Parathyroid adenoma (tissue), 2 donors: ENCODE measurements around the gene NRXN3.

Experiments
- H2AFZ ChIP-seq: fragments of 300-600 bp; sonication (generic); one replicate; pipeline ENCODE4 v1.7.0; 2017; ENCODE audit warnings: antibody characterized with exemption, mild to moderate bottlenecking
- H3K27ac ChIP-seq: fragments of 300-600 bp; sonication (generic); one replicate; pipeline ENCODE4 v1.7.0; 2017
- H3K27me3 ChIP-seq: fragments of 300-600 bp; sonication (generic); one replicate; pipeline ENCODE4 v1.7.0; 2017; ENCODE audit warnings: low read length; ENCODE audit not compliant: control insufficient read depth, insufficient read depth
- H3K36me3 ChIP-seq: fragments of 300-600 bp; sonication (generic); one replicate; pipeline ENCODE4 v1.7.0; 2017; ENCODE audit warnings: low read length; ENCODE audit not compliant: control insufficient read depth, insufficient read depth
- H3K4me1 ChIP-seq: fragments of 300-600 bp; sonication (generic); one replicate; pipeline ENCODE4 v1.7.0; 2017; ENCODE audit warnings: control low read depth
- H3K4me2 ChIP-seq: fragments of 300-600 bp; sonication (generic); one replicate; pipeline ENCODE4 v1.7.0; 2017; ENCODE audit warnings: low read length
- H3K4me3 ChIP-seq: fragments of 300-600 bp; sonication (generic); one replicate; pipeline ENCODE4 v1.7.0; 2017; ENCODE audit warnings: low read depth, low read length
- H3K79me2 ChIP-seq: fragments of 300-600 bp; sonication (generic); one replicate; pipeline ENCODE4 v1.7.0; 2017; ENCODE audit warnings: control low read depth
- H3K9ac ChIP-seq: fragments of 300-600 bp; sonication (generic); one replicate; pipeline ENCODE4 v1.7.0; 2017; ENCODE audit warnings: mild to moderate bottlenecking
- H3K9me3 ChIP-seq: fragments of 300-600 bp; sonication (generic); one replicate; pipeline ENCODE4 v1.7.0; 2017; ENCODE audit warnings: low read length; ENCODE audit not compliant: control insufficient read depth
- TF ChIP-seq, protein P1 (sequence below): fragments of 300-600 bp; sonication (generic); IDR thresholded peaks from one replicate; pipeline ENCODE4 v1.7.0; 2017; ENCODE audit warnings: antibody characterized with exemption, mild to moderate bottlenecking
- donor health status: primary hyperparathyroidism.

Gene NRXN3

DNA sequence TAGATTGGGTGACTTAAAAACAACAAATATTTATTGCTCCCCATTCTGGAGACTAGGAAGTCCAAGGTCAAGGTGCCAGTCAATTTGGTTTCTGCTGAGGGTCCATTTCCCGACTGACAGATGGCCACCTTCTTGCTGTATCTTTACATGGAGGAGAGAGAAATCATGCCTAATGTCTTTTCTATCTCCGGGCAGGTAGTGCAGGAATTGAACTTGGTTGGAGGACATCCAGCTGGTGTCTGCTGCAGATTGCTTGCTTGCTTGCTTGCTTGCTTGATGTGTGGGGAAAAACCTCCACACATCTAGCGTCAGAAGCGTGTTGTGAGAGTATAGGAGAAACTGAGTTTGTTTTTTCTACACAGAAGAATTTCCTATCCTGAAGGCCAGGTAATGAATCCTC is 1479.7 kb downstream of the NRXN3 start:
- Histone ChIP-seq H3K4me2 (no peak overlapping the region), H3K36me3 (no peaks in the 10 kb centered on the region), H3K9me3 (no peaks in the 10 kb centered on the region), H3K27ac (no peak overlapping the region), H3K4me3 (no peak overlapping the region), H3K27me3 (no peaks in the 10 kb centered on the region), H2AFZ (no peak overlapping the region), H3K79me2 (no peaks in the 10 kb centered on the region), H3K4me1 (no peaks in the 10 kb centered on the region), H3K9ac (no peak overlapping the region)
- TF ChIP-seq, protein P1, sequence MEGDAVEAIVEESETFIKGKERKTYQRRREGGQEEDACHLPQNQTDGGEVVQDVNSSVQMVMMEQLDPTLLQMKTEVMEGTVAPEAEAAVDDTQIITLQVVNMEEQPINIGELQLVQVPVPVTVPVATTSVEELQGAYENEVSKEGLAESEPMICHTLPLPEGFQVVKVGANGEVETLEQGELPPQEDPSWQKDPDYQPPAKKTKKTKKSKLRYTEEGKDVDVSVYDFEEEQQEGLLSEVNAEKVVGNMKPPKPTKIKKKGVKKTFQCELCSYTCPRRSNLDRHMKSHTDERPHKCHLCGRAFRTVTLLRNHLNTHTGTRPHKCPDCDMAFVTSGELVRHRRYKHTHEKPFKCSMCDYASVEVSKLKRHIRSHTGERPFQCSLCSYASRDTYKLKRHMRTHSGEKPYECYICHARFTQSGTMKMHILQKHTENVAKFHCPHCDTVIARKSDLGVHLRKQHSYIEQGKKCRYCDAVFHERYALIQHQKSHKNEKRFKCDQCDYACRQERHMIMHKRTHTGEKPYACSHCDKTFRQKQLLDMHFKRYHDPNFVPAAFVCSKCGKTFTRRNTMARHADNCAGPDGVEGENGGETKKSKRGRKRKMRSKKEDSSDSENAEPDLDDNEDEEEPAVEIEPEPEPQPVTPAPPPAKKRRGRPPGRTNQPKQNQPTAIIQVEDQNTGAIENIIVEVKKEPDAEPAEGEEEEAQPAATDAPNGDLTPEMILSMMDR = no peak

DNA sequence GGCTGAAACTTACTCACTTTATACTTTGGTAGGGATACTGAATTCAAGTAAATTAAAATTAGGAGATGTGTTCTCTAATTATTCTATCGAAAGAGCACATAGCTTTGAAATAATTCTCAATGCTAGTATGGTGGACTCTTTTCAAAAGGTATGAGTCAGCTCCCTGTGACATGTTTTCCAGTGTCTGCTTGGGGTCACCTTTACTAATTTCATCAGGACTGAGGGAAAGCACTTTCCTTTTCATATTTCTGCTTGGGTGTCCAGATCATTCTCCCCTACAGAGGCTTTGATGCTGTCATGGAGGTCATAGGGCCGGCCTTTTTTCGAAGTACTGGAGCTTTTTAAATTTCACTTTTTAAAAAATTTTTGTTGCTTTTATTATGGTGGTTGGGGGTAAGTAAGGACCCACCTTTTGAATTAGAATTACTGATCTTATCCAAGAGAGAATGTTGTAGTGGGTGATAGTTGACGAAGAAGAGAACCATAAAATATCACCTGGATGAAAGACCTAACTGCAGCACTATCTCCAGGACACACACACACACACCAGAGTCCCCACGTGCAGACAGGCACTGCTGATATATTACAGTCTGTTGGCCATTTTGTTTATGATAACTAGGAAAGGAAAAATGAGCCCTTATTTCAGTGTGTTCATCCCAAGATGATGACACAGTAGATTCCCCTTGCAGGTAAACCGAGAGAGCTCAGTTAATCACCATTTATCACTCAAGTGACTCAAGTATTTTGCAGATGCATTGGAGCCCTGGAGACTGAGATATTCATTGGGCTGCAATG is 1482.5 kb downstream of the NRXN3 start:
- TF ChIP-seq, protein P1 = no peak
- H3K36me3 ChIP-seq = no peaks in the 10 kb centered on the region
- no peaks in the 10 kb centered on the region for H3K27me3 ChIP-seq
- no peak overlapping the region for H3K27ac ChIP-seq
- no peak overlapping the region for H2AFZ ChIP-seq
- no peaks in the 10 kb centered on the region for H3K79me2 ChIP-seq
- H3K9me3 ChIP-seq = no peaks in the 10 kb centered on the region
- no peak overlapping the region for H3K9ac ChIP-seq
- H3K4me3 ChIP-seq = no peak overlapping the region
- H3K4me1 ChIP-seq = no peaks in the 10 kb centered on the region
- no peak overlapping the region for H3K4me2 ChIP-seq

DNA sequence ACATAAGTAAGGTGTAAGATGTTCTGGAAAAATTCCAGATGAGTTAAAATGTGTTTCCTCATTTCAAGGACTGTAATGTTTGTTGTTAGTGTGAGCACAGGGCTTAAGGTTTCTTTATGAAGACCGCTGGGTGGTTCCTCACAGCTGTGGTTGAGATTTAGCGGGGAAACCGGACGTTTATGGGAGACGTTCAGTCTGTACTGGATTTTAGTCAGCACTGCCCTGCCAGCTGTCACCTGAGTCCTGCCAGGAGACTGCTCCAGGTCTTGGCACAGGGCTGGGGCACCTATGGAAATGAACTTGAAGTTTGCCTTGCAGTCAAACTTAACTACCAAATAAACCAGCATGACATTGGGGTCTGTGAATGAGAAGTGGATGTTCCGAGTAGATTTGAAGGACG is 1485.9 kb downstream of the NRXN3 start:
- no peaks in the 10 kb centered on the region for H3K36me3 ChIP-seq
- H3K4me2 ChIP-seq = no peak overlapping the region
- no peak overlapping the region for H3K9ac ChIP-seq
- no peaks in the 10 kb centered on the region for H3K79me2 ChIP-seq
- peaks cover 20% of the 10 kb centered on the region for H3K4me1 ChIP-seq
- TF ChIP-seq, protein P1 = no peak
- no peaks in the 10 kb centered on the region for H3K9me3 ChIP-seq
- H3K27ac ChIP-seq = no peak overlapping the region
- H3K4me3 ChIP-seq = no peak overlapping the region
- no peak overlapping the region for H2AFZ ChIP-seq
- no peaks in the 10 kb centered on the region for H3K27me3 ChIP-seq

DNA sequence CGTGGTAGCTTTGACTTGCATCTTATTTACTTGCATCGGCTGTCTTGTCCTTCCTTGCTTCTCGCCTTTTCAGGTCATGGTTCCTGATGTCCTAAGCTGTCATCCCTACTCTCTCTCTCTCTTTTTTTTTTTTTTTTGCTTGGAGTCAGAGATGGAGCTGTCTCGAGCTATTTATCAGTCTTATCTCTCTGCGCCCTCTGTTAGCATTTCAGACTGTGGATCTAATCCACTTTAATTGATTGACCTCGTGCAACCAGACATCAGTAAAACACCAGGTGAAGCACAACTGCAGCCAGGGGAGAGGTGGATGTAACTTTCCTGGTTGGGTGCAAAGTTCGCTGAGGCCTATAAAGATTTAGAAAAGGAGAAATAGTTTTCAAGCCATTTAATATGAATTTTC is 1486.3 kb downstream of the NRXN3 start:
- no peak overlapping the region for H3K9ac ChIP-seq
- H2AFZ ChIP-seq = no peak overlapping the region
- no peak overlapping the region for H3K4me2 ChIP-seq
- no peaks in the 10 kb centered on the region for H3K79me2 ChIP-seq
- peaks cover 20% of the 10 kb centered on the region for H3K4me1 ChIP-seq
- no peaks in the 10 kb centered on the region for H3K36me3 ChIP-seq
- no peaks in the 10 kb centered on the region for H3K9me3 ChIP-seq
- no peaks in the 10 kb centered on the region for H3K27me3 ChIP-seq
- TF ChIP-seq, protein P1 = no peak
- H3K4me3 ChIP-seq = no peak overlapping the region
- no peak overlapping the region for H3K27ac ChIP-seq

DNA sequence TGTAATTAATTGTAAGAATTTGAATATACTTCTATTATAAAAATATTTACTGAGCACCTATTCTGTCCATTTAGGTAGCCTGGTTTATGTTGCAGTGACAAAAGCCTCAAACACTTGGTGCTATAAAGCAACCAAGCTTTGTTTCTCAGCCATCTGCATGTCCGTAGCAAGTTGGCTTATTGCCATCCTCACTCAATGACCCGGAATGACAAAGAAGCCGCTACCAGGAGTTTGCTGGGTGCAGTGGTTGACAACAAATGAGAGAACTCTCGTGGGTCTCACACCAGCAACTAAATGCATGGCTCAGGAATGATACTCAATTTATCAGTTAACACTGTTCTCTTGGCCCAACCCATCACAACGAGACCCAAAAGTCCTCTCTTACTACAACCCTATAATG is 1488.0 kb downstream of the NRXN3 start:
- Histone ChIP-seq H3K9me3 (no peaks in the 10 kb centered on the region), H3K27ac (no peak overlapping the region), H3K9ac (no peak overlapping the region), H3K4me1 (peaks cover 20% of the 10 kb centered on the region), H3K36me3 (no peaks in the 10 kb centered on the region), H3K4me2 (no peak overlapping the region), H3K4me3 (no peak overlapping the region), H3K79me2 (peaks cover 2% of the 10 kb centered on the region), H2AFZ (no peak overlapping the region), H3K27me3 (no peaks in the 10 kb centered on the region)
- TF ChIP-seq, protein P1 = no peak
